Measurements from ENCODE around the gene TENT4A.

DNA sequence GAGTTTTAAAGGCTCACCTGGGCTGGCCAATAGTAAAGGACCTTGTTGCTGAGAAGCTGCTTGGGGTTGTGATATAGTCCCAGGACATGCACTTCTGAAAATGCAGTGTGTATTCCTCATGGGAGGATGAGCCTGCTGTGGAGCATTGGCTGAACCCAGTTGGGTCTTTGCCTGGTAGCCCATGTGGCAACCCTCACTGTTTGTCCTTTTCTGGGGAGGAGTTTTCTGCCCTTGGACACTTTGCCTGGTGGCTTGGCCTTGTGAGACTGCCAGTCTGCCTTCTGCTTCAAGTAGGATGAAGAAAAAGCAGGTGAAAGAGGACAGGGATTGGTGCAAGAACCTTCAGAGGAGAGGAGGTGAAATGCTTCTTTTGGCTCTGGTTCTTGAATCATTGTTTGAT lies 4.0 kb downstream of the TENT4A start:
- TF ChIP-seq, protein P1, sequence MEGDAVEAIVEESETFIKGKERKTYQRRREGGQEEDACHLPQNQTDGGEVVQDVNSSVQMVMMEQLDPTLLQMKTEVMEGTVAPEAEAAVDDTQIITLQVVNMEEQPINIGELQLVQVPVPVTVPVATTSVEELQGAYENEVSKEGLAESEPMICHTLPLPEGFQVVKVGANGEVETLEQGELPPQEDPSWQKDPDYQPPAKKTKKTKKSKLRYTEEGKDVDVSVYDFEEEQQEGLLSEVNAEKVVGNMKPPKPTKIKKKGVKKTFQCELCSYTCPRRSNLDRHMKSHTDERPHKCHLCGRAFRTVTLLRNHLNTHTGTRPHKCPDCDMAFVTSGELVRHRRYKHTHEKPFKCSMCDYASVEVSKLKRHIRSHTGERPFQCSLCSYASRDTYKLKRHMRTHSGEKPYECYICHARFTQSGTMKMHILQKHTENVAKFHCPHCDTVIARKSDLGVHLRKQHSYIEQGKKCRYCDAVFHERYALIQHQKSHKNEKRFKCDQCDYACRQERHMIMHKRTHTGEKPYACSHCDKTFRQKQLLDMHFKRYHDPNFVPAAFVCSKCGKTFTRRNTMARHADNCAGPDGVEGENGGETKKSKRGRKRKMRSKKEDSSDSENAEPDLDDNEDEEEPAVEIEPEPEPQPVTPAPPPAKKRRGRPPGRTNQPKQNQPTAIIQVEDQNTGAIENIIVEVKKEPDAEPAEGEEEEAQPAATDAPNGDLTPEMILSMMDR (IDR thresholded peaks at IDR 0.05), result no peak
- TF ChIP-seq POLR2A (IDR thresholded peaks at IDR 0.05), result no peak
